ENCODE data around the gene LRCH1. TPM values are rescaled to one million over a fixed set of nuclear protein-coding genes. Genes with fewer than 3 reads are reported as not detected.

The LRCH1 gene
- total RNA-seq, 3 donors from 2014 or later: 17.0 to 40.4 (median 24.6) TPM

DNA sequence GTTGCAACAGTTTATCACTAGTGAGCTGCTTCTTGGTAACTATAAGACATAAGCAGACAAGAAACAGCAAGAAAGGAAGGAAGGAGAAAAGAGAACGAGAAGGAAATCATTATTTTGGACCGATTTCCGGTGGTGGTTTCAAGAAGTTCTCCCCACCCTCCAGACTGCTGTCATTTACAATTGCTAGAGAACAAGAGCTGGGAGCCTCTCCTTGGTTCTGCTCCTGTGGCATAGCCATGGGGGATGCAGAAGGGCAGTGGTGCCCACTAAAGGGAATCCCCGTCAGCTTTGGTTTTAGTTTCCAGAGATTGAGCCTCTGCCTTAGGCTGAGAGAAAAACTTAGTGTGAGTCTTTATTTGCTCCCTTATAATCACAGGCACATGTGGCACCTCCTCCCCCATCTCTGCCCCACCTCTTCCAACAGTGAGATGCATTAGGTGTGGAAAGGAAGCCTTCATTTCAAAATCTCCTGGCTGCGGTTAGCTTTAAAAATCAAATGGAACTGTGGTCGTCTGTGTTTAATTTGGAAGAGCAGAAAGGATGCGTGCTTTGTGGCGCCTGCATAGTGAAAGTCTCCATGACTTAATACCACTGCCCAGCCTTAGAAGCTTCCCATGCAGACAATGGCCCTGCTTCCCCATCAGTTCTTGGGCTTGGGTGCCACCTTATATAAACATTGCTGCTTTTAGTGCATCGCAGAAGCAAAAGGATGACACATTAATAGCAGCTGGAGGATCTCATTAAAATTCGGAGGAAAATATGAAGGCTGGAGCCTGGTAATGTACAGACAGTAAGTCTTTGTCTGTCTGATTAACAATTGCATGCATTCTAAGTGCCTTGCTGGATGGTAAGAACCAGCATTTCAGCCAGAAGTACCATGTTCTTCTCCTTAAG is 25.0 kb downstream of the LRCH1 start:
- H3K4me1 ChIP-seq: peaks cover 3 to 9% of the 10 kb centered on the region in 2 donors
- no peak overlapping the region for H3K4me3 ChIP-seq
- DNase-seq (ENCODE audit: low spot score in 2 of 2): no peak
- no peak for TF ChIP-seq POLR2AphosphoS5 (IDR thresholded peaks at IDR 0.05)
- no peak for TF ChIP-seq POLR2A (IDR thresholded peaks at IDR 0.05)
- TF ChIP-seq, protein P1, sequence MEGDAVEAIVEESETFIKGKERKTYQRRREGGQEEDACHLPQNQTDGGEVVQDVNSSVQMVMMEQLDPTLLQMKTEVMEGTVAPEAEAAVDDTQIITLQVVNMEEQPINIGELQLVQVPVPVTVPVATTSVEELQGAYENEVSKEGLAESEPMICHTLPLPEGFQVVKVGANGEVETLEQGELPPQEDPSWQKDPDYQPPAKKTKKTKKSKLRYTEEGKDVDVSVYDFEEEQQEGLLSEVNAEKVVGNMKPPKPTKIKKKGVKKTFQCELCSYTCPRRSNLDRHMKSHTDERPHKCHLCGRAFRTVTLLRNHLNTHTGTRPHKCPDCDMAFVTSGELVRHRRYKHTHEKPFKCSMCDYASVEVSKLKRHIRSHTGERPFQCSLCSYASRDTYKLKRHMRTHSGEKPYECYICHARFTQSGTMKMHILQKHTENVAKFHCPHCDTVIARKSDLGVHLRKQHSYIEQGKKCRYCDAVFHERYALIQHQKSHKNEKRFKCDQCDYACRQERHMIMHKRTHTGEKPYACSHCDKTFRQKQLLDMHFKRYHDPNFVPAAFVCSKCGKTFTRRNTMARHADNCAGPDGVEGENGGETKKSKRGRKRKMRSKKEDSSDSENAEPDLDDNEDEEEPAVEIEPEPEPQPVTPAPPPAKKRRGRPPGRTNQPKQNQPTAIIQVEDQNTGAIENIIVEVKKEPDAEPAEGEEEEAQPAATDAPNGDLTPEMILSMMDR (IDR thresholded peaks at IDR 0.05): no peak
- H3K27ac ChIP-seq: peak overlapping the region in 1 of 2 donors; percentile 36
- H3K9me3 ChIP-seq: no peaks in the 10 kb centered on the region
- no peaks in the 10 kb centered on the region for H3K27me3 ChIP-seq
- H3K36me3 ChIP-seq: no peaks in the 10 kb centered on the region
- intact Hi-C loops (cut with DNase I; ENCODE audit: low total_unique reads): no loop called here

DNA sequence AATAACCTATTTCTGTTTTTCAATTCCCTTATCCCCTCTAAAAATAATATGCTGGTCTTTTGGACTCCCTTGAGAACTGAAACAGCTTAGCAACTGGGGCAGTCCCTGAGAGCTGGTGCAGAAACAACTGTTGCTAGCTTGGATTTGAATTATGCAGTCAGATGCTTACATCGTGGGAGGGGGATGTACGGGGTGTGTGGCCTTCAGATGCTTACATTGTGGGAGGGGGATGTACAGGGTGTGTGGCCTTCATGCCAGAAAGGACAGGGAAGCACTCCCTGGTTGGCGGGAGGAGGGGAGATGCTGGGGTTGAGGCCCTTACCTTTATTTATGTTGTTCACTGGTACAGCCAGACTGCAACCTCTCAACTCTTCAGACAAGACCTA is 25.6 kb downstream of the LRCH1 start:
- no peaks in the 10 kb centered on the region for H3K9me3 ChIP-seq
- peaks cover 3 to 9% of the 10 kb centered on the region in 2 donors for H3K4me1 ChIP-seq
- intact Hi-C loops (cut with DNase I; ENCODE audit: low total_unique reads): no loop called here
- no peak for DNase-seq (ENCODE audit: low spot score in 2 of 2)
- peak overlapping the region in 1 of 2 donors; percentile 4 for H3K27ac ChIP-seq
- H3K36me3 ChIP-seq: no peaks in the 10 kb centered on the region
- H3K4me3 ChIP-seq: no peak overlapping the region
- no peaks in the 10 kb centered on the region for H3K27me3 ChIP-seq
- TF ChIP-seq, protein P1 (IDR thresholded peaks at IDR 0.05): no peak
- TF ChIP-seq POLR2AphosphoS5 (IDR thresholded peaks at IDR 0.05): no peak
- TF ChIP-seq POLR2A (IDR thresholded peaks at IDR 0.05): no peak

DNA sequence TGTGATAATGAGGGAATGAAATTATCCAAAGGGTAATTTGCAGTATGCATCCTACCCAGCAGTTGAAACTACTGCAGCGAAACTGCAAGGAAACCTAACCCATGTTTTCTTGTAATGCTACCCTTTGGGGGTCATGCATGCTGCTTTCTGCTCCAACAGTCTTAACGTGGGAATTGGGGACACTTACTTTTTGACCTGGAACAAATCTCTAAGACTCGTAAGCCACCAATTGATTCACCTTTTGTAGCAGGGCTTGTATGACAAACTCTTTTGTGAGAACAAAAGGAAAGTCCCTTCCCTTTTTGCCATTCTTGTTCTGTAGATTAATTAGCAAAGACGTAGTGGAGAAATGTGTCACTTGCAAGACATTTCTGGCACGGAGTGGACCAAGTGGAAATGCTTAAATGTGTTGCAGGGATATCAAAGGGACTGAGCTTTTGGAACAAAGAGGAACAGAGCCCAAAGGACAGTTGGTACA is 27.4 kb downstream of the LRCH1 start:
- Histone ChIP-seq H3K4me1 (peaks cover 3 to 9% of the 10 kb centered on the region in 2 donors), H3K27ac (no peak overlapping the region), H3K9me3 (no peaks in the 10 kb centered on the region), H3K36me3 (no peaks in the 10 kb centered on the region), H3K27me3 (no peaks in the 10 kb centered on the region), H3K4me3 (no peak overlapping the region)
- intact Hi-C loops (cut with DNase I; ENCODE audit: low total_unique reads): no loop called here
- TF ChIP-seq, protein P1 (IDR thresholded peaks at IDR 0.05): no peak
- no peak for TF ChIP-seq POLR2A (IDR thresholded peaks at IDR 0.05)
- TF ChIP-seq POLR2AphosphoS5 (IDR thresholded peaks at IDR 0.05): no peak
- DNase-seq (ENCODE audit: low spot score in 2 of 2): no peak

DNA sequence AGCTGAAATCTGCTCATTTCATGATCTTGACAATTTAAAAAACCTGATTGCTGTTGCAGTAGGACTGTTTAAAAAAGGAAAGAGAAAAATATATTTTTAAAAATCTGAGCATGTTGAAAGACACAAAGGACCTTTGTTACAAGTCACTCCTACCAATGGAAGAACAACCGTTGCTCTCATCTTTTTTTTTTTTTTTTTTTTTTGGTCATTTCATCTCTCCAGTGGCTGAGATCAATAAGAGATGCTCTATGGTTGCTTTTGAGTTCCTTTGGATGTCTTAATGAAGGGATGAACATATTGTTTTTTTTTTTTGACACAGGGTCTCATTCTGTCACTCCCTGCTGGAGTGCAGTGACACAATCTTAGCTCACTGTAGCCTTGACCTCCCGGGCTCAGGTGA is 29.2 kb downstream of the LRCH1 start:
- no peak for TF ChIP-seq POLR2AphosphoS5 (IDR thresholded peaks at IDR 0.05)
- TF ChIP-seq, protein P1 (IDR thresholded peaks at IDR 0.05): no peak
- no peak for TF ChIP-seq POLR2A (IDR thresholded peaks at IDR 0.05)

More for the DNA sequence above, 29.2 kb downstream of the LRCH1 start:
- Histone ChIP-seq H3K27me3 (no peaks in the 10 kb centered on the region), H3K36me3 (no peaks in the 10 kb centered on the region), H3K27ac (no peak overlapping the region), H3K4me1 (peaks cover 3 to 9% of the 10 kb centered on the region in 2 donors), H3K4me3 (no peak overlapping the region), H3K9me3 (no peaks in the 10 kb centered on the region)
- no peak for DNase-seq (ENCODE audit: low spot score in 2 of 2)
- intact Hi-C loops (cut with DNase I; ENCODE audit: low total_unique reads): no loop called here
